ENCODE measurements around the gene SYT9. TPM values are rescaled to one million over a fixed set of nuclear protein-coding genes. Genes with fewer than 3 reads are reported as not detected.

Gene SYT9
- polyA plus RNA-seq, 1 donor, result 0.93 TPM

- no peaks in the 10 kb centered on the region for H3K4me1 ChIP-seq (ENCODE audit: control insufficient read depth, insufficient read depth, low read length)
- H3K4me3 ChIP-seq (ENCODE audit: low read length), result no peak overlapping the region
- no peaks in the 10 kb centered on the region for H3K36me3 ChIP-seq (ENCODE audit: control insufficient read depth, insufficient read depth, low read length)
- WGBS (ENCODE audit: insufficient coverage, low lambda C conversion rate), result 69% methylated on average over 2 of the region's 3 CpGs
- no peak overlapping the region for H3K27ac ChIP-seq (ENCODE audit: low read length)
- no peak for DNase-seq
- peaks cover 52% of the 10 kb centered on the region for H3K27me3 ChIP-seq (ENCODE audit: control insufficient read depth, insufficient read depth, low read length)
- peaks cover 6% of the 10 kb centered on the region for H3K9me3 ChIP-seq (ENCODE audit: control insufficient read depth, low read depth, low read length)
Observed at GRCh38 chr11:7250166-7250565, 1.5 kb upstream of the SYT9 start.

GRCh38 chr11:7251487-7251835, 243 bp upstream of the SYT9 start:
- Histone ChIP-seq H3K4me3 (ENCODE audit: low read length) (peak overlapping the region; percentile 18), H3K27ac (ENCODE audit: low read length) (no peak overlapping the region), H3K27me3 (ENCODE audit: control insufficient read depth, insufficient read depth, low read length) (peaks cover 56% of the 10 kb centered on the region), H3K9me3 (ENCODE audit: control insufficient read depth, low read depth, low read length) (peaks cover 6% of the 10 kb centered on the region), H3K4me1 (ENCODE audit: control insufficient read depth, insufficient read depth, low read length) (no peaks in the 10 kb centered on the region), H3K36me3 (ENCODE audit: control insufficient read depth, insufficient read depth, low read length) (no peaks in the 10 kb centered on the region)
- no CpG with 5 or more reads among the region's 28 CpGs for WGBS (ENCODE audit: insufficient coverage, low lambda C conversion rate)
- no peak for DNase-seq

- Histone ChIP-seq H3K27me3 (ENCODE audit: control insufficient read depth, insufficient read depth, low read length) (peaks cover 56% of the 10 kb centered on the region), H3K27ac (ENCODE audit: low read length) (no peak overlapping the region), H3K9me3 (ENCODE audit: control insufficient read depth, low read depth, low read length) (peaks cover 6% of the 10 kb centered on the region), H3K4me1 (ENCODE audit: control insufficient read depth, insufficient read depth, low read length) (no peaks in the 10 kb centered on the region), H3K4me3 (ENCODE audit: low read length) (peak overlapping the region; percentile 26), H3K36me3 (ENCODE audit: control insufficient read depth, insufficient read depth, low read length) (no peaks in the 10 kb centered on the region)
- no peak for DNase-seq
- no CpG with 5 or more reads among the region's 33 CpGs for WGBS (ENCODE audit: insufficient coverage, low lambda C conversion rate)
Observed at GRCh38 chr11:7252683-7253213, 1.0 kb downstream of the SYT9 start.

DNA sequence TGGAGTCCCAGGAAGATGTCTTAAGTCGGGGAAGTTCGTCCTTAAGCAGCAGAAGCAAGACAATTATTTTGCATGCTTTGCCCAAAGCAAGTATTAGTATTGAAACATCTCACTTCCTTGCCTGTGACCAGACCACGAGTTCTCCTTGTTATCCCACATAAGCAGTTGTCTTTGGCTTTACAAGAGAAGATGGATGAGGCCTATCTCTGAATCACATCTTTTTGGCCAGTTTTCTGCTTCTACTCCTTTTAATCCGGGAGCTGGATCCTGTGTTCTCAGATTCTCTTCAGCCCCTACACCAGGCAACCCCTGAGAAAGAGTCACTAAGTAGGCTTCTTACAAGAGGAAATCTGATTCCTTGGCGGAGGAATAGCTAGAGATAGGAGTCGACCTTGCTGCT, 2.1 kb downstream of the SYT9 start:
- no peak for DNase-seq
- peaks cover 6% of the 10 kb centered on the region for H3K9me3 ChIP-seq (ENCODE audit: control insufficient read depth, low read depth, low read length)
- peaks cover 56% of the 10 kb centered on the region for H3K27me3 ChIP-seq (ENCODE audit: control insufficient read depth, insufficient read depth, low read length)
- no peaks in the 10 kb centered on the region for H3K36me3 ChIP-seq (ENCODE audit: control insufficient read depth, insufficient read depth, low read length)
- H3K27ac ChIP-seq (ENCODE audit: low read length), result no peak overlapping the region
- H3K4me1 ChIP-seq (ENCODE audit: control insufficient read depth, insufficient read depth, low read length), result no peaks in the 10 kb centered on the region
- H3K4me3 ChIP-seq (ENCODE audit: low read length), result no peak overlapping the region
- WGBS (ENCODE audit: insufficient coverage, low lambda C conversion rate), result 67% methylated on average over 1 of the region's 6 CpGs

DNA sequence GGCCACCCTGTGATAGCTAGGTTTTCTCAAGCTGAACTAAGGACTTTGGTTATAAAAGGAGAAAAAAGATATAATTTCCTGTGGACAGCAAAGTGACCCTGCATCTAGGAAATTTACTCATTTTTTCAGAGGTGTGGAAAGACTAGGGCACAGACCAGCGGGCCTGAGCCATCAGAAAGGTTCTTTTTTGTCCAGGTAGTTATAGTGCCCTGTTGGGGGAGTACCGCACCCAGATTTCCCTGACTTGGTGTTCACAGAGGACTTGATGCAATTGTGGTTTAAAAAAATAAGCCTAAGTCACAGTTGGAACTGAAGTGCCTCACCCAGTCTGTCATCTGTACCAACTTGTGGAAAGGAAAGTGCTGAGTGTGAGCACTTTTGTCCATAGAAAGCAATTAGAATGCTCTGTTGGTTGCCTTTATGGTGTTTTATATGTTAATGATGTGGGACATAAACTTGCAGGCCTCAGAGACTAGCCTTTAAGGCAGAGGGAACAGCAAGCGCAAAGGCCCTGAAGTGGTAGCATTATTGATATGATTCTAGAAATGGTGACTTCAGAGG, 3.1 kb downstream of the SYT9 start:
- H3K36me3 ChIP-seq (ENCODE audit: control insufficient read depth, insufficient read depth, low read length), result no peaks in the 10 kb centered on the region
- no peak overlapping the region for H3K27ac ChIP-seq (ENCODE audit: low read length)
- no peak overlapping the region for H3K4me3 ChIP-seq (ENCODE audit: low read length)
- peaks cover 55% of the 10 kb centered on the region for H3K27me3 ChIP-seq (ENCODE audit: control insufficient read depth, insufficient read depth, low read length)
- no CpG with 5 or more reads among the region's 3 CpGs for WGBS (ENCODE audit: insufficient coverage, low lambda C conversion rate)
- peaks cover 6% of the 10 kb centered on the region for H3K9me3 ChIP-seq (ENCODE audit: control insufficient read depth, low read depth, low read length)
- no peaks in the 10 kb centered on the region for H3K4me1 ChIP-seq (ENCODE audit: control insufficient read depth, insufficient read depth, low read length)
- DNase-seq, result no peak

DNA sequence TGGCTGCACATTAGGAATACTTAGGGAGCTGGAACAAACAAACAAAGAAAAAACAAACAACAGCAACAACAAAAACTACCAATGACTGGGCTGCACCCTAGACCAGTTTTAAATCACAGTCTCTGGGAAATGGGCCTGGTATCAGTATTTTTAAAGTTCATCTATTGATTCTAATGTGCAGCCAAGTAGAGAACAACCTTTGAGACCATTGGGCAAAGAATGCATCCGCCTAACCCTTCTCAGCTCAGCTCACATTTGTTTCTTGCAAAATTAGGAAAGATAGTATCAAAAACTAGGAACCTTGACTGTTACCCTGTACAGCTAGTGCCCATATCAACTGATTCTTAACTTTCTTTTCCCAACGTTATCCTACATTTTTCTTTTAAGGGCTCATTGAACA, 5.2 kb downstream of the SYT9 start:
- Histone ChIP-seq H3K36me3 (ENCODE audit: control insufficient read depth, insufficient read depth, low read length) (no peaks in the 10 kb centered on the region), H3K27me3 (ENCODE audit: control insufficient read depth, insufficient read depth, low read length) (peaks cover 33% of the 10 kb centered on the region), H3K9me3 (ENCODE audit: control insufficient read depth, low read depth, low read length) (peaks cover 6% of the 10 kb centered on the region), H3K4me3 (ENCODE audit: low read length) (no peak overlapping the region), H3K4me1 (ENCODE audit: control insufficient read depth, insufficient read depth, low read length) (no peaks in the 10 kb centered on the region), H3K27ac (ENCODE audit: low read length) (no peak overlapping the region)
- 56% methylated on average over 1 of the region's 2 CpGs for WGBS (ENCODE audit: insufficient coverage, low lambda C conversion rate)
- DNase-seq, result no peak

DNA sequence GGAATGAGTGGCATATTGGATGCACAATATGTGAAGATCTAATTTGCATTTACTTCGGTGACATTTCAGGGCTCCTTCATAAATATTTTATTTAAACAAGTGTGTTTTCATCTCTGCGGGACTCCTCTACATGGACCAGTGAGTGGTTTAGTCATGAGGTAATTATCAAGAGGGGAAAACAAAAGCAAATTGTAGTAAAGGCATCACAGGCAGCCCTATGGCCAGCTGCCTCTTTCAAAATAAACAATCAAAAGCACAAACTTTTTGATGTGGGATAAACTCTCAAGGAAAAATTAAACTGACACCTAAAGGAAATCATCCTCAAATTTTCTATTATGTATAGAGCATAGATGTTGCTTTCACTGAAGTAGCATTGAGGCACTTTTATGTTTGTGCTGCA, 6.0 kb downstream of the SYT9 start:
- Histone ChIP-seq H3K9me3 (ENCODE audit: control insufficient read depth, low read depth, low read length) (no peaks in the 10 kb centered on the region), H3K4me1 (ENCODE audit: control insufficient read depth, insufficient read depth, low read length) (no peaks in the 10 kb centered on the region), H3K27ac (ENCODE audit: low read length) (no peak overlapping the region), H3K36me3 (ENCODE audit: control insufficient read depth, insufficient read depth, low read length) (no peaks in the 10 kb centered on the region), H3K27me3 (ENCODE audit: control insufficient read depth, insufficient read depth, low read length) (peaks cover 25% of the 10 kb centered on the region), H3K4me3 (ENCODE audit: low read length) (no peak overlapping the region)
- DNase-seq, result no peak
- WGBS (ENCODE audit: insufficient coverage, low lambda C conversion rate), result no CpG with 5 or more reads among the region's 2 CpGs

DNA sequence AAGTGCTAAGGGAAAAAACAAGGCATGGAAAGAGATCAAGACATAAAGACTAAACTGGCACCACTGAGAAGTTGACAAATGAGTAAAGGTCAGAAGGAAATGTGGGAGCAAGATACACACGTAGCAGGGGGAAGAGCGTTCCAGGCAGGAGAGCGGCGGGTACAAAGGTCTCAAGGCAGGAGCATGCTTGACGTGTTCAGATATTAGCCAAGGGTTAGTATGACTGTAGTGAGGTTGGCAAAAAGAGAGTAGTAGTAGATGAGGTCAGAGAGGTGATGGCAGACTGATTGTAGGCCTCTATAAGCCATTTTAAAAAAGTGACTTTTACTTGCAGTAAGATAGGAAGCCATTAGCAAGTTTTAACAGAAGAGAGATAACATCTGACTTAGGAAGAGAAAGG, 9.9 kb downstream of the SYT9 start:
- Histone ChIP-seq H3K36me3 (ENCODE audit: control insufficient read depth, insufficient read depth, low read length) (no peaks in the 10 kb centered on the region), H3K27ac (ENCODE audit: low read length) (no peak overlapping the region), H3K4me3 (ENCODE audit: low read length) (no peak overlapping the region), H3K27me3 (ENCODE audit: control insufficient read depth, insufficient read depth, low read length) (no peaks in the 10 kb centered on the region), H3K9me3 (ENCODE audit: control insufficient read depth, low read depth, low read length) (no peaks in the 10 kb centered on the region), H3K4me1 (ENCODE audit: control insufficient read depth, insufficient read depth, low read length) (no peaks in the 10 kb centered on the region)
- no CpG with 5 or more reads among the region's 5 CpGs for WGBS (ENCODE audit: insufficient coverage, low lambda C conversion rate)
- DNase-seq, result peak in 1 of 2 donors; percentile 53

DNA sequence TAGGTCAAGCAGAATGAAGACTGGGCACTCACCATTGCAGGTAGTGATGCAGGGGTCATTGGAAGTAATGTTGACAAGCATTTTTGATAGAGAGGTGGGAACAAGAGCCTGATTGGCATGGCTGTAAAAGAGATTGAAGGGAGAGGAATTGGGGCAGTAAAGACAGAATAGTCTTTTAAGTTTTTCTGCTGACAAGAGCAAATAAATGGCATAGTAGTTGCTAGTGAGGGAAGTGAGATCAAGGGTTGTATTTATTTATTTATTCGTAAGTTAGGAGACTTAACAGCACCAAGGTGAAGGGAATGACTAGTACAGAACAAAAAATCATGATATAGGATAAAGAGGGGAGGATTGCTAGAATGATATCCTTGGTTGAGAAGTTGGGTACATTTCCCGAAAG, 11.0 kb downstream of the SYT9 start:
- no peaks in the 10 kb centered on the region for H3K36me3 ChIP-seq (ENCODE audit: control insufficient read depth, insufficient read depth, low read length)
- no peak overlapping the region for H3K27ac ChIP-seq (ENCODE audit: low read length)
- no peak overlapping the region for H3K4me3 ChIP-seq (ENCODE audit: low read length)
- H3K4me1 ChIP-seq (ENCODE audit: control insufficient read depth, insufficient read depth, low read length), result no peaks in the 10 kb centered on the region
- no peaks in the 10 kb centered on the region for H3K27me3 ChIP-seq (ENCODE audit: control insufficient read depth, insufficient read depth, low read length)
- H3K9me3 ChIP-seq (ENCODE audit: control insufficient read depth, low read depth, low read length), result no peaks in the 10 kb centered on the region
- 80% methylated on average over 1 of the region's 2 CpGs for whole genome bisulfite sequencing (ENCODE audit: insufficient coverage, low lambda C conversion rate)
- DNase-seq, result no peak

- H3K9me3 ChIP-seq (ENCODE audit: control insufficient read depth, low read depth, low read length), result no peaks in the 10 kb centered on the region
- H3K27me3 ChIP-seq (ENCODE audit: control insufficient read depth, insufficient read depth, low read length), result no peaks in the 10 kb centered on the region
- H3K27ac ChIP-seq (ENCODE audit: low read length), result no peak overlapping the region
- no peaks in the 10 kb centered on the region for H3K36me3 ChIP-seq (ENCODE audit: control insufficient read depth, insufficient read depth, low read length)
- no peaks in the 10 kb centered on the region for H3K4me1 ChIP-seq (ENCODE audit: control insufficient read depth, insufficient read depth, low read length)
- DNase-seq, result no peak
- no peak overlapping the region for H3K4me3 ChIP-seq (ENCODE audit: low read length)
Observed at GRCh38 chr11:7263842-7264241, 12.1 kb downstream of the SYT9 start.

DNA sequence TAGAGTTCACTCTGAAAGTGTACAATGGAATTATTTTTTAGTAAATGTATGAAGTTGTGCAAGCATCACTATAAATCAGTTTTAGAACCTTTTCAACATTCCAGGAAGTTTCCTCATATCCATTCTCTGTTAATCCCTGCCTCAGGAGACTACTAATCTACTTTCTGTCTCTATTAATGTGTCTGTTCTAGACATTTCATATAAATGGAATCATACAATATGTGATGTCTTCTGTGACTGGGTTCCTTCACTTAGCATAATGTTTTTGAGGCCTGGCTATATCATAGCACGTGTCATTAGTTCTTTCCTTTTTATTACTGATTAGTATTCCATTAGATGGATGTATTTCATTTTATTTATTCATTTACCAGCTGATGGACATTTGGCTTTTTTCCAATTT, 17.1 kb downstream of the SYT9 start:
- no peak overlapping the region for H3K27ac ChIP-seq (ENCODE audit: low read length)
- H3K27me3 ChIP-seq (ENCODE audit: control insufficient read depth, insufficient read depth, low read length), result no peaks in the 10 kb centered on the region
- no peaks in the 10 kb centered on the region for H3K36me3 ChIP-seq (ENCODE audit: control insufficient read depth, insufficient read depth, low read length)
- no CpG with 5 or more reads among the region's 1 CpG for WGBS (ENCODE audit: insufficient coverage, low lambda C conversion rate)
- no peak for DNase-seq
- H3K4me3 ChIP-seq (ENCODE audit: low read length), result no peak overlapping the region
- H3K4me1 ChIP-seq (ENCODE audit: control insufficient read depth, insufficient read depth, low read length), result no peaks in the 10 kb centered on the region
- H3K9me3 ChIP-seq (ENCODE audit: control insufficient read depth, low read depth, low read length), result no peaks in the 10 kb centered on the region
